GM12872 (cell line): Measurements from ENCODE around the gene AGER.

Experiments
- TF ChIP-seq, protein P1 (sequence below): IDR thresholded peaks from 3 replicates; pipeline ENCODE4 v1.5.1; 2011; ENCODE audit warnings: low read depth, mild to moderate bottlenecking, low read length, moderate library complexity; ENCODE audit not compliant: insufficient read depth

The AGER gene

DNA sequence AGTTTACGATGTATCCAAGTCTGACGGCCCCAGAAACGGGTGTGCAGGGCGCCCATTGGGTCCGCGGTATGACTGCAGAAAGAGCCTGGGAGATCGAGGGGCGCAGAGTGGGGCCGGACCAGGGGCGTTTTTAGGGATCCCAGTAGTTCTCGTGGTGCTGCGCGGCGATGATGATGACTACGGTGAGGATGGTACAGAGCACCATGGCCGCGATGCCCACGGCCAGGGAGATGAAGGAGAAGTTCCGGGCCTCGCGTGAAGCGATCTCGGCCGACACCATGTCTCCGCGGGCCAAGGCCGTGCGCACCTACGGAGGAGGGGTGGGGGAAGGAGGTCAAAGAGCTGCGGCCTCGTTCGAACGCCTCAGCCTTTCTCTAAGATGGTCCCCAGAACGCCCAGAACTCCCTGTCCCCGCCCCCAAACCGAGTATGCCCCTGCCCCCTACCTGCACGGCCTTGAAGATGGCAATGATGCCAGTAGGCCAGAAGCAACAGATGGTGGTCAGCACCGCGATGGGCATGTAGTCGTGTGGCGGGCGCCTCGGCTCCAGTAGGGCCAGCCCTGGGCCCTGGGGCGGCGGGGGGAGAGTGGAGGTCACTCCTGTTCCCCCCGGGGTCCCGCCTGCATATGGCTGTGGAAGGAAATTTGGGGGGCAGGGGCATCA lies 34.8 kb downstream of the AGER start:
- TF ChIP-seq, protein P1, sequence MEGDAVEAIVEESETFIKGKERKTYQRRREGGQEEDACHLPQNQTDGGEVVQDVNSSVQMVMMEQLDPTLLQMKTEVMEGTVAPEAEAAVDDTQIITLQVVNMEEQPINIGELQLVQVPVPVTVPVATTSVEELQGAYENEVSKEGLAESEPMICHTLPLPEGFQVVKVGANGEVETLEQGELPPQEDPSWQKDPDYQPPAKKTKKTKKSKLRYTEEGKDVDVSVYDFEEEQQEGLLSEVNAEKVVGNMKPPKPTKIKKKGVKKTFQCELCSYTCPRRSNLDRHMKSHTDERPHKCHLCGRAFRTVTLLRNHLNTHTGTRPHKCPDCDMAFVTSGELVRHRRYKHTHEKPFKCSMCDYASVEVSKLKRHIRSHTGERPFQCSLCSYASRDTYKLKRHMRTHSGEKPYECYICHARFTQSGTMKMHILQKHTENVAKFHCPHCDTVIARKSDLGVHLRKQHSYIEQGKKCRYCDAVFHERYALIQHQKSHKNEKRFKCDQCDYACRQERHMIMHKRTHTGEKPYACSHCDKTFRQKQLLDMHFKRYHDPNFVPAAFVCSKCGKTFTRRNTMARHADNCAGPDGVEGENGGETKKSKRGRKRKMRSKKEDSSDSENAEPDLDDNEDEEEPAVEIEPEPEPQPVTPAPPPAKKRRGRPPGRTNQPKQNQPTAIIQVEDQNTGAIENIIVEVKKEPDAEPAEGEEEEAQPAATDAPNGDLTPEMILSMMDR = no peak

DNA sequence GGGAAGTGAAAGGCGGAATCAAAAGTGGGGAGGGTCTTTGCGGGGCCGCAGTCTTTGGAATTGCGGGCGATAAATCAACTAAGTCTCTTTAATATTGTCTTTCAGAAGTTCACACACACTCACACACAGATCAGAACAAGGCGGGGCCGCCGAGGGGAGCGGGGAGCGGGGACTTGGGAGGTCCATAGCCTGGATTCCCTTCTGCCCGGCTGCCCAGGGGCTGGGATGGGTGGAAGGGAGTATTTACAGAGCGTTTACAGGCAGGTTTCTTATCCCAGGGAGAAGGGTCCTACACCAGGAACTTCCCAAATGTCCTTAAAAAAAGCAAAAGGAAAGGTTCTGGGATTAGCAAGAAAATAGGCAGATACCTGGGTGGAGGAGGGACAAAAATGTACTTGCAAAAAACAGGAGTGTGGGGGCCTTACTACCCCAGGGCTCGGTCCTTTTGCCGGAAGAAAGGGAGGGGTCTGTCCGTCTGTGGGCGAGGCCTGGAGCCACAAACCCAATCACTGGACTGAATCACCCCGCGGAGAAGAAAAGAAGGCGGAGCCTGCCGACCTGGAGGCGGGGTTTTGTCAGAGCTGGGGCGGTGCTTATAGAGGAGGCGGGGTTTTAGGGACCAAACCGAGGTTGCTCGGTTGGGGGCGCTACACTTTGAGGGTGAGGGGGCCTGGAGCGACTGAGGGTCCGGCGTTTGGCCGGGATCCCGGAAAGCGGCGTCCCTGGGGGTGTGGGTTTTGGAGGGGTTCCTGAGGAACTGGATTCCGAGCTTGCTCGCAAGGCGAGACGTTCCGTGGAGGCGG lies 35.6 kb downstream of the AGER start:
- TF ChIP-seq, protein P1 = peak; percentile 22; the same call in 1 of the 3 replicates

DNA sequence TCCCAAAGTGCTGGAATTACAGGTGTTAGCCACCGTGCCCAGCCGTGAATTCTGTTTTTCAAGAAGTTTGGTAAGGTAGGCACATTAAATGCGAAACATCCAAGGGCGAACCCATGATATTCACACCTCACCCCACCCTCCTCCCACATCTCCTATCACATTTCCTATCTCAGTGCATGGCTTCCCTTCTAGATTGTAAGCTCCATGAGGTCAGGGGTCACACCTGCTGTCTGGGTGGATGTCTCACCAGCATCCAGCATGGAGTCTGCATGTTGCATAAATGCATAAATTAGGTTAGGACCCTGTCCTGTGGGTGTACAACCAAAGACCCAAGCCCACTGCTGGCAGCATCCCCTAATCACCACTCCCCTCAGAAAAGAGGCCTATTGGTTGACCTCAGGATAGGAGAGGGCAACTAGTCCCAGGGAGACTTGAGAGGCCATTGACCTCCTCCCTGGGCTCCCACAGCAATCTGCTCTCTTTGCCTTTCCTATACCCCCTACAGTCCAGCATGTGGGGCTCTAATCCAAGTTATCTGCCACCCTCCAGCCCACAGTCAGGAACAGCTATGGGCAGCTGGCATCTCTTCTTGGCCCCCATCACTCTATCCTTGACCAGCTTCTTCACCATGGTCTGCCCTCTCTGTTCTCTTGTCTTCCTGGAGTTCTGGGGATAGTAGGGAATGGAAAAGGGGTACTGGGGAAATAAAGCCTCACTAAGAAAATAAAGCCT lies 36.5 kb downstream of the AGER start:
- TF ChIP-seq, protein P1 = no peak; the same call in 2 of the 3 replicates

DNA sequence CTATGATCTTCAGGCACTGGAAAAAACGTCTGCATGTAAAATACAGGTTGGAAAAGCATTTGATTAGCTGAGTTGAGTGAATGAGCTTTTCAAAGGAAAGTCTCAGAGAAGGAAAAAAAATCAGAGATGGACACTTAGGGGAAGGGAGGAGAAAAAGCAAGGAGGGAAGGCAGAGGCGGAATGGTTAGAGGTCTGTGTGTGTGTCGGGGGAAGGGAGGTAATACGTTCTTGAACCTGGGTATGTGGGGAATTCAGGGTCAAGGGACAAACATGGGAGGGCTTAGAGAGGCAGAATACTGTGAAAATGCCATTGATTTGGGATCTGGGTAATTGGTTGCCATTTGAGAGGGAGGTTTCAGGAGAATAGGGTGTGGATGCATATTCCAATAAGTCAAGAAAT lies 37.4 kb downstream of the AGER start:
- TF ChIP-seq, protein P1 = no peak

DNA sequence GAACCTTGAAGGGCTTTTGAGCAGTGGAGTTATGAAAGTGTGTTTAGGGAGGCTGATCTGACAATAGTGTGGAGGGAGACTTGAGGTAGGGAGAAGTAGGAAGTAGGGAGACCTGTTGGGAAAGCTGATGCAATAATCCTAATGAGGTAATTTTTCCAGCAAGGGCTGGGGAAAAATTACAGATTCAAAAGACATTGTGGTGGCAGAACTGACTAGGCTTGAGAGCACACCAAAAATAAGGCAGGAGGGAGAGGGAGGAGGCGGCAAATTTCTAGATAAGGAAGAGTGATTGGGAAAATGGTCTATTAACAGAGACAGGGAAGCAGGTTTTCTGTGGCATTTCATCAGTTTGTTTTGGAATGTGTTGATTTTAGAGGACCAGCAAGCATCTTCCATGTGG lies 37.8 kb downstream of the AGER start:
- TF ChIP-seq, protein P1 = no peak

DNA sequence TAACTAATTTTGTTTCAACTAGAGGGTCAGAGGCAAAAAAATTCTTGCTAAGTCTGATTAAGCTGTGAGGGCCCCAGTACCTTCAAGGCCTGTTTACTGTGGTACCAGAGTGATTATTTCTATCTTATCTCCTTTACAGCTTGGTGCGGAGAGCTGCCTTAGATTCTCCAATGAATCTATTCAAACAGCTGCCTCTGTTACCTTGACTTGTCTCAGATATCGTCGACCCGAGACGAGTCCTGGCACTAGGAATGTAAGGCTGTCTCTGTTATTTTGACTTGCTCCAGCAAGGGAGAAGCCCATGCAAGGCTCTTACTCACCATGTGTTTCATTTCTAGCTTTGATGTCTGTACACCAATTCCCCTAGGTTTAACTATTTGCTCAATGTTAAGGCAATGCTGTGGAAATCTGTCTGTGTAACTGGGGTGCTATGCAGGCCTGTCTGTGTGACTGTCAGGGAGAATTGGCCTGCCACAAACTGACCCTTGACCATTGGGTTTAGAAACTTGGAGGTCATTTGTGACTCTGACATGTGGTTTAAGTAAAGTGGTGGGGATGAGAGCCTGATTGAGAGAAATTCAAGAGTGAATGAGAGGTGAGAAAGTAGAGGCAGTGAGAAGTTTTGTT lies 43.5 kb downstream of the AGER start:
- TF ChIP-seq, protein P1 = no peak

DNA sequence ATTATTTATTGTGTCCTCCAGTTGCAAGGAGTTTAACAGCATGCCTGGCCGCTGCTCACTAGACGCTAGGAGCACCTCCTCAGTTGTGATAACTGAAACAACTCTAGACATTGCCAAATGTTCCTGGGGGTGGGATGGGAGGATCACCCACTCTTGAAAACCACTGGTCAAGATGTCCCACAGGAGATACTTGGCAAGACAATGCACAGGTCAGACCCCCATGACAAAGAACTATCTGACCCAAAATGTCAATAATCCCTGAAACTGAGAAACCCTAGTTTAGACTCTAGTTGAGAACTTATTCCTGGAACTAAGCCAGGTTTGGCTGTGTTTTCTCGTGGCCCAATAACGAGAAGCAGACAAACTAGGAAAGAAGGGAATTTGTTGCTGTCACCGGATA lies 44.5 kb downstream of the AGER start:
- TF ChIP-seq, protein P1 = no peak
